DMS53 treated with DMSO at 0.1 percent for 48 hours (cell line): Measurements from ENCODE around the gene CFAP46.
"Not testable (repeated sequence)": the region's sequence is repeated elsewhere in the genome, so short reads cannot be mapped to it uniquely, and the experiment has no call there.

Experiments
- DNase-seq: peaks from one replicate; lab custom pipeline; 2025; ENCODE audit not compliant: unreplicated experiment; lab: John Stamatoyannopoulos, UW

Gene CFAP46

GRCh38 chr10:132846631-132847415 lies 95.5 kb downstream of the CFAP46 start:
- no peak for DNase-seq

GRCh38 chr10:132845780-132846595 lies 96.4 kb downstream of the CFAP46 start:
- DNase-seq, result no peak

- DNase-seq, result no peak
These were observed 97.3 kb downstream of the CFAP46 start for GRCh38 chr10:132845041-132845551.

GRCh38 chr10:132844069-132844809 lies 98.1 kb downstream of the CFAP46 start:
- DNase-seq, result no peak

- not testable (repeated sequence) for DNase-seq
These were observed 99.1 kb downstream of the CFAP46 start for GRCh38 chr10:132843276-132843675.

GRCh38 chr10:132842397-132842796 lies 100.0 kb downstream of the CFAP46 start:
- DNase-seq, result no peak

GRCh38 chr10:132841615-132841975 lies 100.8 kb downstream of the CFAP46 start:
- DNase-seq, result no peak

- no peak for DNase-seq
These were observed 101.4 kb downstream of the CFAP46 start for GRCh38 chr10:132840698-132841614.

- DNase-seq, result no peak
These were observed 103.3 kb downstream of the CFAP46 start for GRCh38 chr10:132839061-132839460.

- no peak for DNase-seq
These were observed 103.9 kb downstream of the CFAP46 start for GRCh38 chr10:132838346-132838970.

GRCh38 chr10:132837905-132838304 lies 104.5 kb downstream of the CFAP46 start:
- no peak for DNase-seq

GRCh38 chr10:132836832-132837540 lies 105.4 kb downstream of the CFAP46 start:
- no peak for DNase-seq

- no peak for DNase-seq
These were observed 106.0 kb downstream of the CFAP46 start for GRCh38 chr10:132836248-132836831.

GRCh38 chr10:132835848-132836233 lies 106.5 kb downstream of the CFAP46 start:
- no peak for DNase-seq

GRCh38 chr10:132834891-132835847 lies 107.2 kb downstream of the CFAP46 start:
- no peak for DNase-seq

- no peak for DNase-seq
These were observed 108.0 kb downstream of the CFAP46 start for GRCh38 chr10:132834311-132834761.

- no peak for DNase-seq
These were observed 108.8 kb downstream of the CFAP46 start for GRCh38 chr10:132833421-132834111.
